Activated T-helper 1 cell treated with anti-CD3 and anti-CD28 coated beads, Interleukin-12 subunit alpha, Interleukin-12 subunit beta, Interleukin-2, Interleukin-4 antibody, amounts not matched to agents 30 ng/mL and 10 ng/mL and 1 ng/mL, durations not matched to agents 14 hours and 24 hours and 36 hours (primary cell): ENCODE measurements around the gene DNMT3L. TPM values are rescaled to one million over a fixed set of nuclear protein-coding genes. Genes with fewer than 3 reads are reported as not detected.

Experiments used
- DNase-seq: peaks from one replicate; pipeline ENCODE4 v3.0.0; 2021; ENCODE audit warnings: low spot score
- H3K27ac Mint-ChIP-seq: one replicate; pipeline ENCODE4 v1.8.0; 2021; ENCODE audit warnings: mild to moderate bottlenecking, mixed read lengths
- H3K27me3 Mint-ChIP-seq: one replicate; pipeline ENCODE4 v1.8.0; 2022; ENCODE audit warnings: mild to moderate bottlenecking, moderate library complexity, mixed read lengths; ENCODE audit not compliant: insufficient read depth
- H3K36me3 Mint-ChIP-seq: one replicate; pipeline ENCODE4 v1.8.0; 2021; ENCODE audit warnings: low read depth, mixed read lengths
- H3K4me1 Mint-ChIP-seq: one replicate; pipeline ENCODE4 v1.8.0; 2021; ENCODE audit warnings: low read depth, mixed read lengths
- H3K4me3 Mint-ChIP-seq: one replicate; pipeline ENCODE4 v1.8.0; 2021; ENCODE audit warnings: mild to moderate bottlenecking, moderate library complexity, mixed read lengths
- H3K9me3 Mint-ChIP-seq: one replicate; pipeline ENCODE4 v1.8.0; 2021; ENCODE audit warnings: mixed read lengths
- intact Hi-C: fragments of 100-400 bp; cut with micrococcal nuclease; formaldehyde crosslinking; loops from one replicate; pipeline ENCODE4 v1.15.1; 2024
- total RNA-seq: library from RNA; stranded (reverse); gene quantifications from 2 replicates; pipeline ENCODE4 v1.2.3, GENCODE V29; 2022

DNMT3L gene
- total RNA-seq, 1 donor from 2014 or later = not detected

- peaks cover 39% of the 10 kb centered on the region for H3K4me1 Mint-ChIP-seq
- H3K4me3 Mint-ChIP-seq = peak within 1 kb of the TSS; percentile 86
- peaks cover 2% of the 10 kb centered on the region for H3K36me3 Mint-ChIP-seq
- no peaks in the 10 kb centered on the region for H3K9me3 Mint-ChIP-seq
- peak within 1 kb of the TSS; percentile 91 for H3K27ac Mint-ChIP-seq
- intact Hi-C loops = loop anchor here (1.0 kb wide), 1 partner anchor 287 kb away; the partner anchor contains the start of gene TRAPPC10
- no peaks in the 10 kb centered on the region for H3K27me3 Mint-ChIP-seq
- DNase-seq = peak; percentile 60
Measured at GRCh38 chr21:44299458-44300261, 38.0 kb upstream of the DNMT3L start, which contains the start of gene PFKL. Gene PFKL (plus strand): TSS chr21:44300053. CDS start chr21:44300106, 53 bp downstream.

DNA sequence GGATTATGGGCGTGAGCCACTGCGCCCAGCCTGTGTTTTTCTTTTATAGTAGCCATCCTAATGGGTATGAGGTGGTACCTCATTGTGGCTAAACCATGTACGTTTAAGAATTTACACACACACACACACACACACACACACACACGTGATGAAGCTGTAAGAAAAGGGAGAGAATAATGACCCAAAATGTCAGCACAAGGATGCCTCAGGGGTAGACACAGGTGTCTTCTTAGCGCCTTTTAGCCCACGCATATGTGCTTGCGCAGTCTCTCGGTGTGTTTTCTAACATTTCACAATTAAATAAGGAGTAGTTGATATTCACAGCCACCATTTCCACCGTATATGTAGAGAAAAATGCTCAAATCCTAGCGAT lies 37.4 kb upstream of the DNMT3L start:
- Mint-ChIP-seq H3K27me3 (no peaks in the 10 kb centered on the region), H3K27ac (peak overlapping the region; percentile 91), H3K36me3 (peaks cover 2% of the 10 kb centered on the region), H3K4me3 (peak overlapping the region; percentile 86), H3K9me3 (no peaks in the 10 kb centered on the region), H3K4me1 (peaks cover 38% of the 10 kb centered on the region)
- DNase-seq = no peak
- intact Hi-C loops = loop anchor here (1.0 kb wide), 1 partner anchor 287 kb away; the partner anchor contains the start of gene TRAPPC10

DNA sequence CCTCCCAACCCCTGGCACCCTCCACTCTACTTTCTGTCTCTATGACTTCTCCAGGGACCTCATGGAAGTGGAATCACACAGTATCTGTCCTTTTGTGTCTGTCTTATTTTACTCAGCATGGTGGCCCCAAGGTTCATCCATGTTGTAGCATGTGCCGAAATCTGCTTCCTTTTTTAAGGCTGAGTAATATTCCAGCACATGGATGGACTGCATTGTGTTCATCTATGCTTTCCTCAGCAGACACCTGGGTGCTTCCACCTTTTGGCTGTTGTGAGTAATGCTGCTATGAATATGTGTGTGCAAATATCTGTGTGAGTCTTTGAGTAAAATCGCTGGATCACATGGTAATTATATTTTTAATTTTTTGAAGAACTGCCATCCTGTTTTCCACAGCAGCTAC lies 36.6 kb upstream of the DNMT3L start:
- H3K27me3 Mint-ChIP-seq = no peaks in the 10 kb centered on the region
- no peaks in the 10 kb centered on the region for H3K9me3 Mint-ChIP-seq
- H3K36me3 Mint-ChIP-seq = peaks cover 2% of the 10 kb centered on the region
- no peak for DNase-seq
- H3K4me3 Mint-ChIP-seq = peak overlapping the region; percentile 39
- H3K27ac Mint-ChIP-seq = peak overlapping the region; percentile 63
- peaks cover 33% of the 10 kb centered on the region for H3K4me1 Mint-ChIP-seq
- intact Hi-C loops = no loop called here

DNA sequence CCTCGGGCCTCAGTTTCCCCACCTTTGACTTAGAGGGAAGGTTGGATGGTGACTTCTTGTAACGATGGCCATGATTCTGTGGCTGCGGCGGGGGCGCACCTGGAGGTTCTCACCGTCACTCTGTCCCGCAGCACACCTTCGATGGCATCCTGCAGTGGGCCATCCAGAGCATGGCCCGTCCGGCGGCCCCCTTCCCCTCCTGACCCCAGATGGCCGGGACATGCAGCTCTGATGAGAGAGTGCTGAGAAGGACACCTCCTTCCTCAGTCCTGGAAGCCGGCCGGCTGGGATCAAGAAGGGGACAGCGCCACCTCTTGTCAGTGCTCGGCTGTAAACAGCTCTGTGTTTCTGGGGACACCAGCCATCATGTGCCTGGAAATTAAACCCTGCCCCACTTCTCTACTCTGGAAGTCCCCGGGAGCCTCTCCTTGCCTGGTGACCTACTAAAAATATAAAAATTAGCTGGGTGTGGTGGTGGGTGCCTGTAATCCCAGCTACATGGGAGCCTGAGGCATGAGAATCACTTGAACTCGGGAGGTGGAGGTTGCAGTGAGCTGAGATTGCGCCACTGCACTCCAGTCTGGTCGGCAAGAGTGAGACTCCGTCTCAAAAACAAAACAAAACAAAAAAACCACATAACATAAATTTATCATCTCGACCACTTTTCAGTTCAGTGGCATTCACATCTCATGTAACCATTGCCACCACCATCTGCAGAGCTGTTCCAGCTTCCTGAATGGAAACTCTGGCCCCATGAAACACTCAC lies 36.0 kb upstream of the DNMT3L start:
- H3K9me3 Mint-ChIP-seq = no peaks in the 10 kb centered on the region
- peak overlapping the region; percentile 39 for H3K4me3 Mint-ChIP-seq
- H3K27me3 Mint-ChIP-seq = no peaks in the 10 kb centered on the region
- peaks cover 30% of the 10 kb centered on the region for H3K4me1 Mint-ChIP-seq
- peaks cover 2% of the 10 kb centered on the region for H3K36me3 Mint-ChIP-seq
- intact Hi-C loops = no loop called here
- peak overlapping the region; percentile 63 for H3K27ac Mint-ChIP-seq
- DNase-seq = peak; percentile 69

- Mint-ChIP-seq H3K27me3 (no peaks in the 10 kb centered on the region), H3K4me3 (no peak overlapping the region), H3K9me3 (no peaks in the 10 kb centered on the region), H3K36me3 (peaks cover 2% of the 10 kb centered on the region), H3K4me1 (peaks cover 22% of the 10 kb centered on the region), H3K27ac (no peak overlapping the region)
- intact Hi-C loops = no loop called here
- no peak for DNase-seq
Measured at GRCh38 chr21:44296916-44297315, 35.2 kb upstream of the DNMT3L start.

GRCh38 chr21:44296103-44296519 lies 34.4 kb upstream of the DNMT3L start:
- DNase-seq = no peak
- H3K9me3 Mint-ChIP-seq = no peaks in the 10 kb centered on the region
- no peaks in the 10 kb centered on the region for H3K27me3 Mint-ChIP-seq
- H3K36me3 Mint-ChIP-seq = peaks cover 2% of the 10 kb centered on the region
- peaks cover 22% of the 10 kb centered on the region for H3K4me1 Mint-ChIP-seq
- no peak overlapping the region for H3K4me3 Mint-ChIP-seq
- intact Hi-C loops = no loop called here
- H3K27ac Mint-ChIP-seq = no peak overlapping the region

- Mint-ChIP-seq H3K27me3 (no peaks in the 10 kb centered on the region), H3K36me3 (no peaks in the 10 kb centered on the region), H3K27ac (no peak overlapping the region), H3K9me3 (no peaks in the 10 kb centered on the region), H3K4me1 (peaks cover 22% of the 10 kb centered on the region), H3K4me3 (no peak overlapping the region)
- intact Hi-C loops = no loop called here
- DNase-seq = no peak
Measured at GRCh38 chr21:44295646-44296045, 33.9 kb upstream of the DNMT3L start.

DNA sequence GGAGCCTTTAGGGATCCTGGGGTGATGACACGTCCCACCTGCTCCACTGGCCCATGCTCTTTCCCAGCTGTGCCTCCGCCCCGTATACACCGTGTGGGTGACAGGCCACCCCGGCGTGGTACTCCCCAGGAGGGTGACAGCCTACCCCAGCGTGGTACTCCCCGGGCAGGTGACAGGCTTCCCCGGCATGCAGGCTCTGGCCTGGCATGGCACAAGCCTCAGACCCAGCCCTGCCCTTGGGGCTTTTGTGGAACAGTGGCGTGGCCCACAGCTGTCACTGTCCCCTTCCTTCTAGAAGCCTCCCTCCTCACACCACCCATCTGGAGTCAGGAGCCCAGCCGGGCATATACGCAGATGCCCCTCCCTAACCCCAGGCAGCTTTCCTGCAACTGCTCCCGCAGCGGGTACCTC lies 33.5 kb upstream of the DNMT3L start:
- Mint-ChIP-seq H3K36me3 (no peaks in the 10 kb centered on the region), H3K4me1 (peaks cover 22% of the 10 kb centered on the region), H3K4me3 (no peak overlapping the region), H3K9me3 (no peaks in the 10 kb centered on the region), H3K27ac (peak overlapping the region; percentile 55), H3K27me3 (no peaks in the 10 kb centered on the region)
- intact Hi-C loops = no loop called here
- DNase-seq = no peak

DNA sequence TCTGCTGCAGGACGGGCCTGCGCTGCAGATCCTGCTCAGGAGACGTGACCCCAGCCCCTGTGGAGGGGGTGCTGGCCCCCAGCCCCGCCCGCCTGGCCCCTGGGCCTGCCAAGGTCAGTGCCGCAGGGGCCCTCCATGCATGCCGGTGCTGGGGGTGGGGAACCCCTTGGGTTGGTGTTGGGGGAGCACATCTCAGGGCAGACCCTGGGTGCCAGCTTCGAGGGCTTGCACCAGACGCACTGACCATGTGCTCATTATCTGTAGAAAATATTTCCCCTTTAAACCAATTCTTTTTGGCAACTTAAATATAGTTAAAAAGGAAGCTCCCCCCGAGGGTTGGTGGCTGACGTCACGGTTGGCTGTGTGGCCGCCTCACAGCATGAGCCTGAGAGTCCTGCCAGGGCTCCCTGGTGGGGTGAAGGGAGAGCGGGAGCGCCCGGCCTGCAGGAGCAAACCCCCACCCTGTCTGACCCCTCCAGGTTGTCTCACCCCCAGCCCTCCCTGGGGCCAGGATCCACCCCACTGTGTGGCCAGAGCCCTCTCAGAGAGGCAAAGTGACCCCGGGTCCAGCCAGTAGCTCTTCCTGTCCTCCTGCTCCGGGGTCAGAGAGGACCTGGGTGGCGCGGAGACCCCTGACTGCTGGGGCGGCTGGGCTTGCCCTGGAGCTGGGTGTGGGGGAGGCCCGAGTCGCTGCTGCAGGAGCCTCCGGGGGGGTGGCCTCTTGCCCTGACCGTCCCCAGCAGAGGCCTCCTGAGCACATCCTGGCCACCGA lies 32.9 kb upstream of the DNMT3L start:
- intact Hi-C loops = no loop called here

GRCh38 chr21:44293551-44294231 lies 32.0 kb upstream of the DNMT3L start:
- no peak for DNase-seq
- Mint-ChIP-seq H3K27ac (no peak overlapping the region), H3K27me3 (no peaks in the 10 kb centered on the region), H3K4me3 (no peak overlapping the region), H3K36me3 (no peaks in the 10 kb centered on the region), H3K4me1 (peaks cover 14% of the 10 kb centered on the region), H3K9me3 (no peaks in the 10 kb centered on the region)
- intact Hi-C loops = no loop called here

More for the DNA sequence above, 32.9 kb upstream of the DNMT3L start:
- Mint-ChIP-seq H3K4me3 (no peak overlapping the region), H3K27ac (no peak overlapping the region), H3K4me1 (peaks cover 22% of the 10 kb centered on the region), H3K27me3 (no peaks in the 10 kb centered on the region), H3K9me3 (no peaks in the 10 kb centered on the region), H3K36me3 (no peaks in the 10 kb centered on the region)
- DNase-seq = no peak

DNA sequence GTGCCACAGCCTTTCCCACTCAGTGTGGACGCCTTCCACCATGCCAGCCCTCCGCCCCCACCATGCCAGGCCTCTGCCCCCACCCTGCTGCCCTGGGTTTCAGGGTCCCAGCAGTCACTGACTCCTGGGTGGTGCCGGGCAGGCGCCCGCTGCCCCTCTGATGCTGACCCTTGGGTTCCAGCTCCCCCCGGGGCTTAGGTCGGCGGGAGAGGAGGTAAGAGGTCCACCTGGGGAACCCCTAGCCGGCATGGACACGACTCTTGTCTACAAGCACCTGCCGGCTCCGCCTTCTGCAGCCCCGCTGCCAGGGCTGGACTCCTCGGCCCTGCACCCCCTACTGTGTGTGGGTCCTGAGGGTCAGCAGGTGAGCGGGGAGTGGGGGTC lies 31.1 kb upstream of the DNMT3L start:
- DNase-seq = no peak
- intact Hi-C loops = no loop called here
- no peaks in the 10 kb centered on the region for H3K36me3 Mint-ChIP-seq
- H3K4me3 Mint-ChIP-seq = no peak overlapping the region
- H3K27ac Mint-ChIP-seq = no peak overlapping the region
- peaks cover 6% of the 10 kb centered on the region for H3K4me1 Mint-ChIP-seq
- H3K27me3 Mint-ChIP-seq = peaks cover 1% of the 10 kb centered on the region
- H3K9me3 Mint-ChIP-seq = no peaks in the 10 kb centered on the region
